HCT116 (cell line): ENCODE results near the gene NCAN.

Experiments
- CTCF ChIP-seq, 3 experiments: fragments of 200-600 bp in 1 of 3; sonication (generic) in 1 of 3; IDR thresholded peaks in 2 of 3; conservative IDR thresholded peaks in 1 of 3; 2 replicates each; pipeline ENCODE4 v1.5.1; 2012 to 2017; ENCODE audit warnings: low read depth in 2 of 3, low read length in 2 of 3, antibody characterized with exemption in 1 of 3, borderline replicate concordance in 1 of 3, control low read depth in 1 of 3, mild to moderate bottlenecking in 1 of 3, mixed read lengths in 1 of 3, mixed run types in 1 of 3, moderate library complexity in 1 of 3; ENCODE audit not compliant: insufficient read depth in 1 of 3
- EGR1 ChIP-seq: IDR thresholded peaks from 2 replicates; pipeline ENCODE4 v1.6.1; 2012; ENCODE audit warnings: low read depth
- EZH2 ChIP-seq: fragments of 200-600 bp; sonication (generic); IDR thresholded peaks from 2 replicates; pipeline ENCODE4 v1.6.1; 2017; ENCODE audit warnings: antibody characterized with exemption, mixed run types
- EZH2phosphoT487 ChIP-seq: fragments of 200-600 bp; IDR thresholded peaks from 2 replicates; pipeline ENCODE4 v1.6.1; 2018; ENCODE audit warnings: antibody characterized with exemption, borderline replicate concordance
- FOSL1 ChIP-seq: IDR thresholded peaks from 2 replicates; pipeline ENCODE4 v1.6.1; 2012; ENCODE audit warnings: low read depth
- JUND ChIP-seq: IDR thresholded peaks from 2 replicates; pipeline ENCODE4 v1.6.1; 2012
- POLR2A ChIP-seq: IDR thresholded peaks from 2 replicates; pipeline ENCODE4 v1.7.0; 2011; ENCODE audit warnings: borderline replicate concordance; ENCODE audit not compliant: insufficient read depth, insufficient read length; ENCODE audit errors: extremely low read depth
- POLR2AphosphoS5 ChIP-seq: IDR thresholded peaks from 2 replicates; pipeline ENCODE4 v1.6.1; 2011; ENCODE audit warnings: mild to moderate bottlenecking, low read depth, low read length, moderate library complexity
- REST ChIP-seq: IDR thresholded peaks from 2 replicates; pipeline ENCODE4 v1.6.1; 2012; ENCODE audit warnings: low read depth
- YY1 ChIP-seq: IDR thresholded peaks from 2 replicates; pipeline ENCODE4 v1.6.1; 2011; ENCODE audit warnings: low read length, low read depth, moderate library complexity, mild to moderate bottlenecking; ENCODE audit not compliant: insufficient replicate concordance; ENCODE audit errors: extremely low read depth
- ZFX ChIP-seq: fragments of 450-650 bp; IDR thresholded peaks from 2 replicates; pipeline ENCODE4 v1.6.1; 2017
- ZNF274 ChIP-seq: fragments of 200-500 bp; sonication (Bioruptor generic); IDR thresholded peaks from 2 replicates; pipeline ENCODE4 v1.6.1; 2014; ENCODE audit warnings: mild to moderate bottlenecking, low read depth, low read length, inconsistent platforms
- TF ChIP-seq, protein P1 (sequence below): IDR thresholded peaks from 2 replicates; pipeline ENCODE4 v1.6.1; 2012
- TF ChIP-seq, protein P2 (sequence below): IDR thresholded peaks from 2 replicates; pipeline ENCODE4 v1.6.1; 2012

GRCh38 chr19:19279853-19280252 is 68.1 kb downstream of the NCAN start:
- TF ChIP-seq CTCF (IDR thresholded peaks at IDR 0.05 in 2 of 3, conservative IDR thresholded peaks at IDR 0.05 in 1 of 3; ENCODE audit: borderline replicate concordance in 1 of 3, insufficient read depth in 1 of 3, low read depth in 2 of 3, low read length in 2 of 3) (no peak), JUND (no peak), POLR2A (no peak), POLR2AphosphoS5 (no peak), ZFX (no peak), EZH2 (no peak), EGR1 (no peak), REST (no peak), FOSL1 (no peak), ZNF274 (no peak), EZH2phosphoT487 (no peak), YY1 (no peak)
- TF ChIP-seq, protein P1, sequence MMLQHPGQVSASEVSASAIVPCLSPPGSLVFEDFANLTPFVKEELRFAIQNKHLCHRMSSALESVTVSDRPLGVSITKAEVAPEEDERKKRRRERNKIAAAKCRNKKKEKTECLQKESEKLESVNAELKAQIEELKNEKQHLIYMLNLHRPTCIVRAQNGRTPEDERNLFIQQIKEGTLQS: no peak
- TF ChIP-seq, protein P2, sequence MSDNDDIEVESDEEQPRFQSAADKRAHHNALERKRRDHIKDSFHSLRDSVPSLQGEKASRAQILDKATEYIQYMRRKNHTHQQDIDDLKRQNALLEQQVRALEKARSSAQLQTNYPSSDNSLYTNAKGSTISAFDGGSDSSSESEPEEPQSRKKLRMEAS: no peak
